ENCODE results near the gene KCNH5. TPM values are rescaled to one million over a fixed set of nuclear protein-coding genes. Genes with fewer than 3 reads are reported as not detected.

Gene KCNH5
- total and polyA plus RNA-seq, 2 donors (not counting 1 experiment from before 2014, with no cell fraction given), result 0.03 to 0.83 TPM

- H4K20me1 ChIP-seq (ENCODE audit: control insufficient read depth, extremely low read depth, insufficient read depth, low read length), result no peaks in the 10 kb centered on the region
- DNase-seq (ENCODE audit: low read depth in 2 of 2), result peak; percentile 18 to 21
- no peaks in the 10 kb centered on the region for H3K4me1 ChIP-seq (ENCODE audit: control insufficient read depth, extremely low read depth, insufficient read depth, low read length)
- no peaks in the 10 kb centered on the region for H3K27me3 ChIP-seq (ENCODE audit: control insufficient read depth, insufficient read depth, low read length)
- H3K9me3 ChIP-seq (ENCODE audit: control insufficient read depth, insufficient read depth, low read depth, low read length), result no peaks in the 10 kb centered on the region
- TF ChIP-seq CTCF (conservative IDR thresholded peaks at IDR 0.05 in 1 of 2, IDR thresholded peaks at IDR 0.05 in 1 of 2; ENCODE audit: low read depth in 1 of 2, low read length in 2 of 2), result no peak
- H3K79me2 ChIP-seq (ENCODE audit: control insufficient read depth, insufficient read depth, low read length), result no peaks in the 10 kb centered on the region
- no peak overlapping the region for H3K9ac ChIP-seq (ENCODE audit: insufficient read depth, low read length)
- H3K4me3 ChIP-seq (replicated peaks in 1 of 4; ENCODE audit: control extremely low read depth in 1 of 4, insufficient read depth in 1 of 4, low read depth in 3 of 4, low read length in 4 of 4), result no peak overlapping the region
- H2AFZ ChIP-seq (ENCODE audit: low read length), result no peak overlapping the region
- H3K36me3 ChIP-seq (ENCODE audit: control insufficient read depth, insufficient read depth, low read length), result no peaks in the 10 kb centered on the region
- no peak overlapping the region for H3K27ac ChIP-seq (ENCODE audit: insufficient read depth, low read length)
- no peak overlapping the region for H3K4me2 ChIP-seq (ENCODE audit: extremely low read depth, insufficient read depth, low read length)
Observed at GRCh38 chr14:62736048-62737043, 308.9 kb downstream of the KCNH5 start.

GRCh38 chr14:62734831-62735230 is 310.4 kb downstream of the KCNH5 start:
- H2AFZ ChIP-seq (ENCODE audit: low read length), result no peak overlapping the region
- no peaks in the 10 kb centered on the region for H3K4me1 ChIP-seq (ENCODE audit: control insufficient read depth, extremely low read depth, insufficient read depth, low read length)
- H3K27me3 ChIP-seq (ENCODE audit: control insufficient read depth, insufficient read depth, low read length), result no peaks in the 10 kb centered on the region
- H3K9me3 ChIP-seq (ENCODE audit: control insufficient read depth, insufficient read depth, low read depth, low read length), result no peaks in the 10 kb centered on the region
- no peak overlapping the region for H3K4me2 ChIP-seq (ENCODE audit: extremely low read depth, insufficient read depth, low read length)
- no peak overlapping the region for H3K9ac ChIP-seq (ENCODE audit: insufficient read depth, low read length)
- no peaks in the 10 kb centered on the region for H3K36me3 ChIP-seq (ENCODE audit: control insufficient read depth, insufficient read depth, low read length)
- TF ChIP-seq CTCF (conservative IDR thresholded peaks at IDR 0.05 in 1 of 2, IDR thresholded peaks at IDR 0.05 in 1 of 2; ENCODE audit: low read depth in 1 of 2, low read length in 2 of 2), result no peak
- no peak for TF ChIP-seq EZH2 (IDR thresholded peaks at IDR 0.05; ENCODE audit: low read length, missing control alignments)
- H3K27ac ChIP-seq (ENCODE audit: insufficient read depth, low read length), result no peak overlapping the region
- H3K4me3 ChIP-seq (replicated peaks in 1 of 4; ENCODE audit: control extremely low read depth in 1 of 4, insufficient read depth in 1 of 4, low read depth in 3 of 4, low read length in 4 of 4), result no peak overlapping the region
- no peaks in the 10 kb centered on the region for H4K20me1 ChIP-seq (ENCODE audit: control insufficient read depth, extremely low read depth, insufficient read depth, low read length)
- H3K79me2 ChIP-seq (ENCODE audit: control insufficient read depth, insufficient read depth, low read length), result no peaks in the 10 kb centered on the region
- DNase-seq (ENCODE audit: low read depth in 2 of 2), result no peak

DNA sequence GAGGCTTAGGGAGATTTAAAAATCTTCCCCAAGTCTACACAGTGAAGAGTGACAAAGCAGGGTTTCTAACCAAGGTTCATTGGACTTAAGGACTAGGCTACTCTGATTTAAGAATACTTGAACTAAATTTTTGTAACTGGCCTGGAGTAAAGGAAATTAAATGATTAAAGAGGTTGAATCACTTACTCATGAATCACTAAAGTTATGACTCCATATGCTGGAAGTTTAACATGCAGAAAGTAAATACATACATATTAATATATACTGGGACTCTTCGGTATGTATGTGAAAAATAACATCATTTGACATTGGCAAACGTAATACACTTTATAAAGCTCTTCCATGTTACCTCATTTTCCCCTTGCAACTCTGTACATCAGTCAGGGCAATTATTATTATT is 322.9 kb downstream of the KCNH5 start:
- no peak overlapping the region for H3K4me3 ChIP-seq (replicated peaks in 1 of 4; ENCODE audit: control extremely low read depth in 1 of 4, insufficient read depth in 1 of 4, low read depth in 3 of 4, low read length in 4 of 4)
- H4K20me1 ChIP-seq (ENCODE audit: control insufficient read depth, extremely low read depth, insufficient read depth, low read length), result no peaks in the 10 kb centered on the region
- H2AFZ ChIP-seq (ENCODE audit: low read length), result no peak overlapping the region
- no peak overlapping the region for H3K27ac ChIP-seq (ENCODE audit: insufficient read depth, low read length)
- TF ChIP-seq EZH2 (IDR thresholded peaks at IDR 0.05; ENCODE audit: low read length, missing control alignments) (no peak), CTCF (conservative IDR thresholded peaks at IDR 0.05 in 1 of 2, IDR thresholded peaks at IDR 0.05 in 1 of 2; ENCODE audit: low read depth in 1 of 2, low read length in 2 of 2) (no peak)
- no peak overlapping the region for H3K9ac ChIP-seq (ENCODE audit: insufficient read depth, low read length)
- DNase-seq (ENCODE audit: low read depth in 2 of 2), result peak in 1 of 2 donors; percentile 17
- no peaks in the 10 kb centered on the region for H3K27me3 ChIP-seq (ENCODE audit: control insufficient read depth, insufficient read depth, low read length)
- H3K9me3 ChIP-seq (ENCODE audit: control insufficient read depth, insufficient read depth, low read depth, low read length), result no peaks in the 10 kb centered on the region
- H3K36me3 ChIP-seq (ENCODE audit: control insufficient read depth, insufficient read depth, low read length), result no peaks in the 10 kb centered on the region
- H3K79me2 ChIP-seq (ENCODE audit: control insufficient read depth, insufficient read depth, low read length), result no peaks in the 10 kb centered on the region
- no peaks in the 10 kb centered on the region for H3K4me1 ChIP-seq (ENCODE audit: control insufficient read depth, extremely low read depth, insufficient read depth, low read length)
- no peak overlapping the region for H3K4me2 ChIP-seq (ENCODE audit: extremely low read depth, insufficient read depth, low read length)

All from fibroblast of lung (primary cell).